ENCODE data around the gene NBL1. TPM values are rescaled to one million over a fixed set of nuclear protein-coding genes. Genes with fewer than 3 reads are reported as not detected.

The NBL1 gene
- total RNA-seq, 2 experiments from 2014 or later: 25.0 to 31.3 TPM

DNA sequence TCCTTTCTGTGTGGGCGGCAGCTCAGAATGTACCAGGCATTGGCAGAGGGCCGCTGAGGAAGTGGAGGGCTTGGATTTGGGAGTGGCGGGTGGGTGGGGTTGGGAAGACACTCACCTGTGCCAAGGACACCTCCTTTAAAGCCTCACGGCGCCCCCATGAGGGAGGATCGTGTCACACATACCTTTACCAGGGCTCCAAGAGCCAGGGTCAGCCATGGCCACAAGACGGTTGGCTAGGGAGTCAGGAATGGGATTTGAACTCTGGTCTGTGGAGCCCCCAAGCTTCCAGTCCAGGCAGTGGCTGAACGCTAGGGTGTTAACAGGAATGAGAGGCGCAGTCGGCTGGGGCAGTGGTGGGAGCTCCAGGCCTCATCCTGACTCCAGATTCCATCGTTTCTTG is 4.6 kb downstream of the NBL1 start:
- intact Hi-C loops (cut with micrococcal nuclease): no loop called here
- no peak overlapping the region for H3K27ac Mint-ChIP-seq
- POLR2A ChIA-PET: no interaction called here

DNA sequence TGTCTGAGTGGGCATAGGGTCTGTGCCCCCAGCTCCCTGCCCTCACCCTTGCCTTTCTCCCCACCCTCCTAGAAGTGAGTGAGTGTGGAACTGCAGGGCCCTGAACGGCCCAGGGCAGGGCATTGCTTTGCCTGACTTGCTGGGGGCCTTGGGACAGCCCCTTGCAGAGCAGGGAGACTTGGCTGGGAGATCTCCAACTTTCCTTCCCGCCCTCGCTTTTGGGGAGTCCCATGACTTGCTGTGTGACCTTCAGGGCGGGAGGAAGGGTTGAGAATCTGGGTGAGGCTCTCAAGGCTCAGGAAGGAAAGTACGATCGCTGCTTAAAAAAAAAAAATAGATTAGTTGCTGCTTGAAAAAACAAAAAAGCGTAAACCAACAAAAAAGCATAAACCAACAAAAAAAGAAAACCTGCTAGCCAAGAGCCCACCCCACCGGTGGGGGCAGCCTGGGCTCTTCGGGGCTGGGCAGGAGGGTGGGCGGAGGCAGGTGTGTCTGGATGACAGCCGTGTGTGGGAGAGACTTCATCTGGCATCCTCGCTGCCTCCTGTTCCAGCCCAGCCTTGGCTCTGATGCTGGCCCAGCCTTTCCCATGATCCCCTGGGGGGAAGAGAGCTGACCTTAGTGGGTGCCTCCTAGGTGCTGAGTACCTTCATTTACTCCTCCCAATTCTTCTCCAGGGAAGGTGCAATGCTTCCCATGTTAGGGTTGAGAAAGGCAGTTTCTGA is 6.5 kb downstream of the NBL1 start:
- CTCF ChIA-PET: interaction anchor here (0.6 to 2.2 kb wide), 15 partner anchors 20 to 398 kb away, joined by 3 to 8 read pairs (median 4); a partner anchor contains a TSS

More for the DNA sequence above, 4.6 kb downstream of the NBL1 start:
- CTCF ChIA-PET: interaction anchor here (1.0 to 3.7 kb wide), 5 partner anchors 12 to 312 kb away, joined by 3 to 23 read pairs (median 5); no protein-coding TSS in a partner anchor
- Mint-ChIP-seq H3K9me3 (no peaks in the 10 kb centered on the region), H3K27me3 (no peaks in the 10 kb centered on the region), H3K36me3 (peaks cover 2% of the 10 kb centered on the region), H3K4me1 (ENCODE audit: low read depth) (peaks cover 38% of the 10 kb centered on the region), H3K4me3 (no peak overlapping the region)
- peak; percentile 37 for DNase-seq

GRCh38 chr1:19651141-19651737 is 7.1 kb downstream of the NBL1 start:
- ChIA-PET CTCF (interaction anchor here (0.6 to 2.2 kb wide), 18 partner anchors 9 to 399 kb away, joined by 3 to 8 read pairs (median 4); a partner anchor contains a TSS), POLR2A (no interaction called here)
- intact Hi-C loops (cut with micrococcal nuclease): loop anchor here (2.0 to 5.0 kb wide), 4 partner anchors 69 to 260 kb away; partner anchors contain the start of gene CAPZB
- H3K4me1 Mint-ChIP-seq (ENCODE audit: low read depth): peaks cover 34% of the 10 kb centered on the region
- peak; percentile 71 for DNase-seq
- no peaks in the 10 kb centered on the region for H3K27me3 Mint-ChIP-seq
- H3K9me3 Mint-ChIP-seq: no peaks in the 10 kb centered on the region
- H3K36me3 Mint-ChIP-seq: no peaks in the 10 kb centered on the region
- no peak overlapping the region for H3K4me3 Mint-ChIP-seq
- H3K27ac Mint-ChIP-seq: no peak overlapping the region

More for the DNA sequence above, 6.5 kb downstream of the NBL1 start:
- intact Hi-C loops (cut with micrococcal nuclease): loop anchor here (2.0 to 5.0 kb wide), 4 partner anchors 68 to 260 kb away; partner anchors contain the start of gene CAPZB
- POLR2A ChIA-PET: no interaction called here
- H3K27ac Mint-ChIP-seq: no peak overlapping the region
- H3K36me3 Mint-ChIP-seq: no peaks in the 10 kb centered on the region
- no peak for DNase-seq
- H3K9me3 Mint-ChIP-seq: no peaks in the 10 kb centered on the region
- H3K4me3 Mint-ChIP-seq: no peak overlapping the region
- no peaks in the 10 kb centered on the region for H3K27me3 Mint-ChIP-seq
- H3K4me1 Mint-ChIP-seq (ENCODE audit: low read depth): peaks cover 41% of the 10 kb centered on the region

DNA sequence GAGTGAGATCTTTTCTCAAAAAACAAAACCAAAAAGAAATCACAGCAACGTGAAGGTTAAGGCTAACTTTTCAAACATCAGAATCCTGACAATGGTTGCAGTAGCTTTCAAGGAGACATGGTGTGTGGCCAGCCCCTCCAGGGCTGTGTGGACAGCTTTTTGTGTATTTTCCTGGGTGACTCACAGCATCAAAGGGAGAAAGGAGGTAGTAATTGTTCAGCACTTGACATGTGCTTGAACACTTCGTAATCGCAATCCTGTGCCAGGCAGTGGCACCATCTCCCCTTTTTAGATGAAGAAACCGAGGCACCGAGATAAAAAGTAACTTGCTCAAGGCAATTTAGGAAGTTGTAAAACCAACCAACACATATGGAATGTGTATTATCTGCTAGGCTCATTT is 10.3 kb downstream of the NBL1 start:
- Mint-ChIP-seq H3K27me3 (no peaks in the 10 kb centered on the region), H3K4me3 (no peak overlapping the region), H3K27ac (no peak overlapping the region), H3K9me3 (no peaks in the 10 kb centered on the region), H3K4me1 (ENCODE audit: low read depth) (peaks cover 18% of the 10 kb centered on the region), H3K36me3 (no peaks in the 10 kb centered on the region)
- ChIA-PET CTCF (interaction anchor here (0.6 to 2.9 kb wide), 43 partner anchors 8 to 445 kb away, joined by 3 to 20 read pairs (median 4); partner anchors contain the start of genes AKR7A3, EMC1, MRTO4 and NBL1), POLR2A (no interaction called here)
- intact Hi-C loops (cut with micrococcal nuclease): loop anchor here (5.0 kb wide), 3 partner anchors 72 to 217 kb away; partner anchors contain the start of gene CAPZB
- no peak for DNase-seq

- no peaks in the 10 kb centered on the region for H3K36me3 Mint-ChIP-seq
- CTCF ChIA-PET: interaction anchor here (1.1 to 2.9 kb wide), 17 partner anchors 41 to 399 kb away, joined by 3 to 20 read pairs (median 4); partner anchors contain the start of gene AKR7A3
- no peak overlapping the region for H3K27ac Mint-ChIP-seq
- H3K27me3 Mint-ChIP-seq: no peaks in the 10 kb centered on the region
- intact Hi-C loops (cut with micrococcal nuclease): loop anchor here (5.0 kb wide), 3 partner anchors 73 to 218 kb away; partner anchors contain the start of gene CAPZB
- H3K9me3 Mint-ChIP-seq: no peaks in the 10 kb centered on the region
- no peak for DNase-seq
- POLR2A ChIA-PET: no interaction called here
- H3K4me3 Mint-ChIP-seq: no peak overlapping the region
- peaks cover 19% of the 10 kb centered on the region for H3K4me1 Mint-ChIP-seq (ENCODE audit: low read depth)
Observed at GRCh38 chr1:19654886-19655717, 11.0 kb downstream of the NBL1 start.

DNA sequence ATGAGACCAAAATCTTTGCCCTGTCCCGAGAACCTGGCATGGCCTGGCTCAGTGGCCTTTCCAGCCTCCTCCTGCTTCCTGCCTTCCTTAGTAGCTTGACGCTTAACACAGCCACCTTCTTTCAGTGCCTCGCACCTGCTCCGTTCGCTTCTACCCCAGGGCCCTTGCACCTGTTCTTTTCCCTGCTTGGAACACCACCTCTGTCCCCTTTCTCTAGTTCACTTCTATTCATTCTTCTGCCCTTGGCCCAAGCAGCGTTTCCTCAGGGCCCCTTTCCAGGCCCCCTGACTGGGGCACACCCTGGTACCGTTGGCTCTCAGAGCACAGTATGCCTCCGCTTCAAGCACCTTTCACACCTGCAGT is 11.6 kb downstream of the NBL1 start:
- H3K4me1 Mint-ChIP-seq (ENCODE audit: low read depth): peaks cover 13% of the 10 kb centered on the region
- no peaks in the 10 kb centered on the region for H3K9me3 Mint-ChIP-seq
- ChIA-PET POLR2A (no interaction called here), CTCF (interaction anchor here (1.1 to 2.0 kb wide), 2 partner anchors 9 to 49 kb away, joined by 3 to 7 read pairs; no protein-coding TSS in a partner anchor)
- H3K4me3 Mint-ChIP-seq: no peak overlapping the region
- intact Hi-C loops (cut with micrococcal nuclease): no loop called here
- DNase-seq: no peak
- H3K27me3 Mint-ChIP-seq: no peaks in the 10 kb centered on the region
- H3K27ac Mint-ChIP-seq: no peak overlapping the region
- no peaks in the 10 kb centered on the region for H3K36me3 Mint-ChIP-seq

- peaks cover 9% of the 10 kb centered on the region for H3K4me1 Mint-ChIP-seq (ENCODE audit: low read depth)
- no peaks in the 10 kb centered on the region for H3K36me3 Mint-ChIP-seq
- no peaks in the 10 kb centered on the region for H3K9me3 Mint-ChIP-seq
- no peak for DNase-seq
- H3K27ac Mint-ChIP-seq: no peak overlapping the region
- CTCF ChIA-PET: interaction anchor here (1.1 to 2.0 kb wide), 2 partner anchors 9 to 48 kb away, joined by 3 to 7 read pairs; no protein-coding TSS in a partner anchor
- intact Hi-C loops (cut with micrococcal nuclease): no loop called here
- POLR2A ChIA-PET: no interaction called here
- no peak overlapping the region for H3K4me3 Mint-ChIP-seq
- H3K27me3 Mint-ChIP-seq: no peaks in the 10 kb centered on the region
Observed at GRCh38 chr1:19656134-19656779, 12.1 kb downstream of the NBL1 start.

- H3K27ac Mint-ChIP-seq: no peak overlapping the region
- no peak overlapping the region for H3K4me3 Mint-ChIP-seq
Observed at GRCh38 chr1:19656780-19657466, 12.8 kb downstream of the NBL1 start.

GRCh38 chr1:19657511-19657910 is 13.4 kb downstream of the NBL1 start:
- DNase-seq: no peak
- Mint-ChIP-seq H3K4me1 (ENCODE audit: low read depth) (peaks cover 11% of the 10 kb centered on the region), H3K27me3 (peaks cover 1% of the 10 kb centered on the region), H3K27ac (no peak overlapping the region), H3K4me3 (no peak overlapping the region), H3K36me3 (no peaks in the 10 kb centered on the region), H3K9me3 (no peaks in the 10 kb centered on the region)
- intact Hi-C loops (cut with micrococcal nuclease): no loop called here
- ChIA-PET CTCF (interaction anchor here (1.2 kb wide), 1 partner anchor 75 kb away, joined by 3 read pairs; no protein-coding TSS in a partner anchor), POLR2A (no interaction called here)

More at GRCh38 chr1:19656780-19657466, 12.8 kb downstream of the NBL1 start:
- intact Hi-C loops (cut with micrococcal nuclease): no loop called here
- ChIA-PET POLR2A (no interaction called here), CTCF (interaction anchor here (1.1 to 2.0 kb wide), 2 partner anchors 10 to 48 kb away, joined by 3 to 7 read pairs; no protein-coding TSS in a partner anchor)
- Mint-ChIP-seq H3K9me3 (no peaks in the 10 kb centered on the region), H3K36me3 (no peaks in the 10 kb centered on the region), H3K4me1 (ENCODE audit: low read depth) (peaks cover 11% of the 10 kb centered on the region), H3K27me3 (peaks cover 1% of the 10 kb centered on the region)
- no peak for DNase-seq

GRCh38 chr1:19658186-19658585 is 14.1 kb downstream of the NBL1 start:
- peaks cover 1% of the 10 kb centered on the region for H3K27me3 Mint-ChIP-seq
- DNase-seq: no peak
- H3K4me3 Mint-ChIP-seq: no peak overlapping the region
- POLR2A ChIA-PET: no interaction called here
- no peaks in the 10 kb centered on the region for H3K9me3 Mint-ChIP-seq
- no peak overlapping the region for H3K27ac Mint-ChIP-seq
- H3K4me1 Mint-ChIP-seq (ENCODE audit: low read depth): peaks cover 11% of the 10 kb centered on the region
- H3K36me3 Mint-ChIP-seq: no peaks in the 10 kb centered on the region
- CTCF ChIA-PET: interaction anchor here (1.1 to 1.2 kb wide), 2 partner anchors 61 to 76 kb away, joined by 3 read pairs; a partner anchor contains a TSS
- intact Hi-C loops (cut with micrococcal nuclease): no loop called here
